Mesothelial cell of epicardium (in vitro differentiated cells): ENCODE measurements around the gene PTPRG. TPM values are rescaled to one million over a fixed set of nuclear protein-coding genes. Genes with fewer than 3 reads are reported as not detected.

Experiments
- DNase-seq, 2 experiments: peaks; one replicate each; pipeline ENCODE4 v3.0.0; 2021; ENCODE audit warnings: low spot score in 2 of 2; ENCODE audit not compliant: unreplicated experiment in 2 of 2
- H3K27ac Mint-ChIP-seq: 2 replicates; pipeline ENCODE4 v1.8.0; 2021; ENCODE audit warnings: mixed read lengths
- H3K27me3 Mint-ChIP-seq: 2 replicates; pipeline ENCODE4 v1.8.0; 2021; ENCODE audit warnings: low read depth, mixed read lengths
- H3K36me3 Mint-ChIP-seq: 2 replicates; pipeline ENCODE4 v1.8.0; 2021; ENCODE audit warnings: mixed read lengths
- H3K4me1 Mint-ChIP-seq: 2 replicates; pipeline ENCODE4 v1.8.0; 2021; ENCODE audit warnings: mixed read lengths
- H3K4me3 Mint-ChIP-seq: 2 replicates; pipeline ENCODE4 v1.8.0; 2021; ENCODE audit warnings: mild to moderate bottlenecking, moderate library complexity, mixed read lengths
- H3K9me3 Mint-ChIP-seq: 2 replicates; pipeline ENCODE4 v1.8.0; 2021; ENCODE audit warnings: mixed read lengths
- CTCF ChIP-seq: fragments of 200-600 bp; sonication (generic); IDR thresholded peaks from one replicate; pipeline ENCODE4 v1.5.0; 2021; ENCODE audit warnings: antibody characterized with exemption; ENCODE audit not compliant: unreplicated experiment
- total RNA-seq: library from RNA; stranded (reverse); gene quantifications from 3 replicates; pipeline ENCODE4 v1.2.1, GENCODE V29; 2021

The PTPRG gene
- total RNA-seq, 1 donor from 2014 or later: 40.4 TPM

- H3K27ac Mint-ChIP-seq: no peak overlapping the region
- peaks cover 19% of the 10 kb centered on the region for H3K4me1 Mint-ChIP-seq
- no peaks in the 10 kb centered on the region for H3K27me3 Mint-ChIP-seq
- H3K9me3 Mint-ChIP-seq: no peaks in the 10 kb centered on the region
- no peaks in the 10 kb centered on the region for H3K36me3 Mint-ChIP-seq
- TF ChIP-seq CTCF: no peak
- no peak for DNase-seq
- no peak overlapping the region for H3K4me3 Mint-ChIP-seq
These were observed 51.1 kb downstream of the PTPRG start for GRCh38 chr3:61612211-61613194.

DNA sequence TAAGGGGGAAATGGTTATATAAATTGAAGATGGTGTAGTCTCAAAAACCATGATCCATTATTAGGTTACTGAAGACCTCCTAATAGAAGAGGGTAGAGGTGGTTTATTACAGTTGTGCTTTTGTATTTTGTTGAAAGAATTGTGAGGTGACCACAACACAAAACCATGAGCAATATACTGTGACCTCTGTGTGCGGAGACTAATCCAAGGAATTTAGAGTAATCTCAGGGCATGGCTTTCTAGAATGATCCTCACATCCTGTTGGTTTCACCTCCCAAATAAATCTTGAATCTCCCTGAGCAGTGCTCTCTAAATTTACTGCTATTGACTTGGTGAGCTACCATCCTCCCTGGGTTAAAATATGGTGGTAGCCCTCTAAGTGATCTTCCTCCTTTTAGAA, 52.3 kb downstream of the PTPRG start:
- H3K27ac Mint-ChIP-seq: no peak overlapping the region
- no peak overlapping the region for H3K4me3 Mint-ChIP-seq
- H3K4me1 Mint-ChIP-seq: peaks cover 19% of the 10 kb centered on the region
- no peaks in the 10 kb centered on the region for H3K9me3 Mint-ChIP-seq
- no peaks in the 10 kb centered on the region for H3K36me3 Mint-ChIP-seq
- DNase-seq: no peak
- no peaks in the 10 kb centered on the region for H3K27me3 Mint-ChIP-seq
- TF ChIP-seq CTCF: no peak

GRCh38 chr3:61615643-61616042, 54.3 kb downstream of the PTPRG start:
- Mint-ChIP-seq H3K27ac (no peak overlapping the region), H3K4me1 (peaks cover 19% of the 10 kb centered on the region), H3K9me3 (no peaks in the 10 kb centered on the region), H3K27me3 (no peaks in the 10 kb centered on the region), H3K36me3 (no peaks in the 10 kb centered on the region), H3K4me3 (no peak overlapping the region)
- TF ChIP-seq CTCF: no peak
- no peak for DNase-seq

DNA sequence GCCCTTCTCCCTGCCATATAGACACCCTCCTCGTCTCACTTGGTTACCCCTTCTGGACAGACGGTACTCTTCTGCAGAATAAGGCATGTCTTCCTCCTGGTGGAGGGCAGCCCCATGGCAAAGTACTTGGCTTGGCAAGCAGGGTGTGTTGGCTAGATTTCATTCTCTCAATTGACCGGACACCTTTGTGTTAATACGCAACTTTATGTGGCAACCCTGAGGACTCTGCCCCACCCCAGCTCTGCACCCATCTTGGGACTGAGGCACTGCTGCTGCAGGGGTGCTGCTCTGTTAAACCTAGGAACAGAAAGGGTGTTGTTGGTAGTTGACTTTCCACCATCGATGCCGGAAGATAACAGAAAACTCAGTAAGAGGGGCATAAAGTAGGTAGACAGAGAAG, 55.2 kb downstream of the PTPRG start:
- Mint-ChIP-seq H3K9me3 (no peaks in the 10 kb centered on the region), H3K4me1 (peaks cover 19% of the 10 kb centered on the region), H3K4me3 (no peak overlapping the region), H3K36me3 (no peaks in the 10 kb centered on the region), H3K27me3 (no peaks in the 10 kb centered on the region), H3K27ac (no peak overlapping the region)
- TF ChIP-seq CTCF: no peak
- DNase-seq: no peak

GRCh38 chr3:61617041-61617440, 55.7 kb downstream of the PTPRG start:
- Mint-ChIP-seq H3K27ac (no peak overlapping the region), H3K4me1 (peaks cover 19% of the 10 kb centered on the region)
- TF ChIP-seq CTCF: no peak

More at GRCh38 chr3:61617041-61617440, 55.7 kb downstream of the PTPRG start:
- Mint-ChIP-seq H3K9me3 (no peaks in the 10 kb centered on the region), H3K4me3 (no peak overlapping the region), H3K27me3 (no peaks in the 10 kb centered on the region), H3K36me3 (no peaks in the 10 kb centered on the region)
- DNase-seq: no peak
